Thyroid gland (tissue), 4 donors: Measurements from ENCODE around the gene NEBL.

Source experiments
- CTCF ChIP-seq, 6 experiments: fragments of 200-600 bp in 3 of 6; fragments of 450-650 bp in 3 of 6; sonication (generic) in 3 of 6; IDR thresholded peaks; one replicate each; pipeline ENCODE4 v1.5.1; 2016 to 2019; ENCODE audit warnings: antibody characterized with exemption in 6 of 6, mild to moderate bottlenecking in 2 of 6, inconsistent platforms in 1 of 6, moderate library complexity in 1 of 6
- POLR2A ChIP-seq, 2 donors: fragments of 450-650 bp; IDR thresholded peaks; one replicate each; pipeline ENCODE4 v1.6.1; 2017; ENCODE audit warnings: antibody characterized with exemption in 2 of 2, mild to moderate bottlenecking in 2 of 2, moderate library complexity in 1 of 2

DNA sequence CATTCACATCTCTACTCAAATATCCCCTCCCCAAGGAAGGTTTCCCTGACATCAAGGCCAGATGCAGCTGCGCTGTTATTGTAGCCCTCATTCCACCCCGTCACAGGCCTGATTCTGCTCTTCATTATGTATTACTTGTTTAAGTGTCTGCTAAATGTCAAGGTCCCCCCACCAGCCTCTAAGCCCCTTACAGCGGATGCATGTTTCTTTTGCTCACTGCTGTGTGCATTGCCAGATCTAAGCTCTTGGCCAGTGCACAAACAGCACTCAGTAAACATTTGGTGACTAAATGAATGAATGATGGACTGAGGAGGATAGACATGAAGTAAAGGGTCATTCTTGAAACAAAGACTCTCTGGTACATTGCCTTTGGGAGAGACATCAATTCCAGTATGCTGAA is 90.6 kb downstream of the NEBL start:
- TF ChIP-seq CTCF (IDR thresholded peaks at IDR 0.05) (no peak), POLR2A (IDR thresholded peaks at IDR 0.05) (no peak)
